Upper lobe of left lung (tissue), 6 donors: ENCODE data around the gene RHPN2. TPM values are rescaled to one million over a fixed set of nuclear protein-coding genes. Genes with fewer than 3 reads are reported as not detected.
A peak's percentile ranks its signal among the peaks of the same experiment; 100 is the strongest.

Source experiments
- ATAC-seq, 2 donors: fragments of 200-7000 bp; cut with Tn5 transposase; one replicate each; pipeline ENCODE4 v1.9.1; 2022; ENCODE audit warnings: mild to moderate bottlenecking in 2 of 2, moderate library complexity in 2 of 2; ENCODE audit not compliant: low FRiP score in 2 of 2
- DNase-seq, 2 donors: peaks; one replicate each; pipeline ENCODE4 v3.0.0-alpha.2; 2019 to 2020
- H3K27ac ChIP-seq, 4 donors: fragments of 200-600 bp; sonication (generic); one replicate each; pipeline ENCODE4 v1.5.1; 2016 to 2019
- H3K27me3 ChIP-seq, 4 donors: fragments of 200-600 bp; sonication (generic); one replicate each; pipeline ENCODE4 v1.5.1; 2017 to 2019
- H3K36me3 ChIP-seq, 4 donors: fragments of 200-600 bp; sonication (generic); one replicate each; pipeline ENCODE4 v1.5.1; 2016 to 2019
- H3K4me1 ChIP-seq, 4 donors: fragments of 200-600 bp; sonication (generic); one replicate each; pipeline ENCODE4 v1.5.1; 2018 to 2019
- H3K4me3 ChIP-seq, 4 donors: fragments of 200-600 bp; sonication (generic); one replicate each; pipeline ENCODE4 v1.5.1; 2017 to 2019; ENCODE audit warnings: mild to moderate bottlenecking in 2 of 4, moderate library complexity in 1 of 4
- H3K9me3 ChIP-seq, 4 donors: fragments of 200-600 bp; sonication (generic); one replicate each; pipeline ENCODE4 v1.5.1; 2018 to 2019
- CTCF ChIP-seq, 6 experiments: fragments of 450-650 bp in 4 of 6; fragments of 200-600 bp in 2 of 6; sonication (generic) in 2 of 6; IDR thresholded peaks; one replicate each; pipeline ENCODE4 v1.5.1; 2016 to 2019; ENCODE audit warnings: antibody characterized with exemption in 6 of 6
- EP300 ChIP-seq, 4 donors: sonication (generic); formaldehyde crosslinking; IDR thresholded peaks; one replicate each; pipeline ENCODE4 v1.5.1; 2017; ENCODE audit warnings: antibody characterized with exemption in 4 of 4, control low read depth in 2 of 4
- POLR2A ChIP-seq, 4 donors: fragments of 450-650 bp; IDR thresholded peaks; one replicate each; pipeline ENCODE4 v1.5.1; 2016 to 2017; ENCODE audit warnings: antibody characterized with exemption in 4 of 4, mild to moderate bottlenecking in 2 of 4
- POLR2AphosphoS5 ChIP-seq, 2 donors: sonication (generic); formaldehyde crosslinking; IDR thresholded peaks; one replicate each; pipeline ENCODE4 v1.5.1; 2017; ENCODE audit warnings: antibody characterized with exemption in 2 of 2
- WGBS, 2 donors: methylation state at CpG; one replicate each; pipeline ENCODE4 v1.1.5; 2017 to 2018; 5-methylcytosine and 5-hydroxymethylcytosine counted together
- total RNA-seq, 6 donors: library from RNA; depleted of rRNA in 4 of 6; stranded (reverse); fragments of >200 nt in 4 of 6; gene quantifications; one replicate each; pipeline versions ENCODE4 v1.1.0 to v1.2.1, GENCODE V29; 2016 to 2021
- donor health status: DM: no; HTN: no; CAD: no; lungs with moderate emphysema.
- donor health status: DM: no; HTN: yes; CAD: no; lungs with severe emphysema.

RHPN2 gene
- total RNA-seq, 6 donors from 2014 or later: 5.6 to 33.5 (median 13.1) TPM

DNA sequence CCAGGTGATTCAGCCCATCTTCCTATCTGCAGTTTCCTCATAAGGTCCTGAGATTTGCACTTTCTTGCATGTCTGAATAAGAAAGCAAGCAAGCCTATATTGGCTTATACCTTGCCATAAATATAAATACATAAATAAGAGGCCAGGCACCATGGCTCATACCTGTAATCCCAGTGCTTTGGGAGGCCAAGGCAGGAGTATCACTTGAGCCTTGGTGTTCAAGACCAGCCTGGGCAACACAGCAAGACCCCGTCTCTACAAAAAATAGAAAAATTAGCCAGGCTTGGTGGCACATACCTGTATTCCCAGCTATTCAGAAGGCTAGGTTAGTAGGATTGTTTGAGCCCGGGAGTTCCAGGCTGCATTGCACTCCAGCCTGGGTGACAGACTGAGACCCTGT, 10.8 kb upstream of the RHPN2 start:
- TF ChIP-seq CTCF (IDR thresholded peaks at IDR 0.05): no peak
- no peak for TF ChIP-seq POLR2A (IDR thresholded peaks at IDR 0.05)
- no peak for TF ChIP-seq POLR2AphosphoS5 (IDR thresholded peaks at IDR 0.05)
- 72 to 83% methylated on average over 2 of the region's 2 CpGs for WGBS, 2 donors
- Histone ChIP-seq H3K27ac (no peak overlapping the region), H3K27me3 (no peaks in the 10 kb centered on the region), H3K36me3 (no peaks in the 10 kb centered on the region), H3K4me1 (peaks cover 0 to 2% (median under 1%) of the 10 kb centered on the region in 4 donors), H3K9me3 (no peaks in the 10 kb centered on the region), H3K4me3 (no peak overlapping the region)
- ATAC-seq (no peak), DNase-seq (no peak)

- Histone ChIP-seq H3K9me3 (no peaks in the 10 kb centered on the region), H3K36me3 (no peaks in the 10 kb centered on the region), H3K27me3 (no peaks in the 10 kb centered on the region), H3K4me3 (no peak overlapping the region), H3K4me1 (no peaks in the 10 kb centered on the region), H3K27ac (no peak overlapping the region)
- ATAC-seq (peak in 1 of 2 donors; percentile 34), DNase-seq (no peak)
- no peak for TF ChIP-seq CTCF (IDR thresholded peaks at IDR 0.05)
- TF ChIP-seq POLR2A (IDR thresholded peaks at IDR 0.05): no peak
- no peak for TF ChIP-seq POLR2AphosphoS5 (IDR thresholded peaks at IDR 0.05)
- WGBS, 2 donors: 81 to 82% methylated on average over 7 of the region's 7 CpGs
Observed at GRCh38 chr19:33071887-33072286, 7.2 kb upstream of the RHPN2 start.

DNA sequence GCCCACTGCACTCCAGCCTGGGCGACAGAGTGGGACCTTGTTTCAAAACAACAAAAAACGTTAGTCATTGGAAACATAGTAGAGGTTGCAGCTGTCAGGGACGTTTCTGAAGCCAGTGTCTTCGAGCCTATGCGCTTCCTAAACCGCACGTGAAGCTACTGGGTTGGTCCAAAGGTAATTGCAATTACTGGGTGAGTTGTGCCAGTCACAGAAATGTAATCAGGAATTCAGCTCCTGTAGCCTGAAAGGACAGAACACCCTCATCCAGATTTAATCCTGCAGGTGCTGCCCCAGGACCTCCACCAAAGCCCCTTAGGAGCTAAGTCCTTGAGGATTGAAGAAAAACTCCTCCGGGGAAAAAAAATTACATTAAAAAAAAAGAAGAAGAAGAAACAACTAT, 2.4 kb upstream of the RHPN2 start:
- Histone ChIP-seq H3K36me3 (no peaks in the 10 kb centered on the region), H3K27ac (no peak overlapping the region), H3K4me3 (no peak overlapping the region), H3K4me1 (peaks cover 9 to 27% (median 16%) of the 10 kb centered on the region in 4 donors), H3K27me3 (peaks cover 0 to 24% (median 8%) of the 10 kb centered on the region in 4 donors), H3K9me3 (no peaks in the 10 kb centered on the region)
- TF ChIP-seq EP300 (IDR thresholded peaks at IDR 0.05): no peak
- no peak for TF ChIP-seq POLR2AphosphoS5 (IDR thresholded peaks at IDR 0.05)
- TF ChIP-seq POLR2A (IDR thresholded peaks at IDR 0.05): no peak
- DNase-seq (no peak), ATAC-seq (no peak)
- 71 to 81% methylated on average over 7 to 8 of the region's 8 CpGs for WGBS, 2 donors

GRCh38 chr19:33066543-33066942, 1.9 kb upstream of the RHPN2 start:
- Histone ChIP-seq H3K4me3 (no peak overlapping the region), H3K4me1 (peaks cover 9 to 27% (median 16%) of the 10 kb centered on the region in 4 donors), H3K27me3 (peaks cover 0 to 24% (median 8%) of the 10 kb centered on the region in 4 donors), H3K36me3 (no peaks in the 10 kb centered on the region), H3K9me3 (no peaks in the 10 kb centered on the region), H3K27ac (no peak overlapping the region)
- no peak for TF ChIP-seq CTCF (IDR thresholded peaks at IDR 0.05)
- no peak for TF ChIP-seq EP300 (IDR thresholded peaks at IDR 0.05)
- no peak for TF ChIP-seq POLR2A (IDR thresholded peaks at IDR 0.05)
- no peak for TF ChIP-seq POLR2AphosphoS5 (IDR thresholded peaks at IDR 0.05)
- 84 to 89% methylated on average over 17 to 18 of the region's 18 CpGs for WGBS, 2 donors
- no peak for ATAC-seq
- peak in 1 of 2 donors; percentile 65 for DNase-seq

DNA sequence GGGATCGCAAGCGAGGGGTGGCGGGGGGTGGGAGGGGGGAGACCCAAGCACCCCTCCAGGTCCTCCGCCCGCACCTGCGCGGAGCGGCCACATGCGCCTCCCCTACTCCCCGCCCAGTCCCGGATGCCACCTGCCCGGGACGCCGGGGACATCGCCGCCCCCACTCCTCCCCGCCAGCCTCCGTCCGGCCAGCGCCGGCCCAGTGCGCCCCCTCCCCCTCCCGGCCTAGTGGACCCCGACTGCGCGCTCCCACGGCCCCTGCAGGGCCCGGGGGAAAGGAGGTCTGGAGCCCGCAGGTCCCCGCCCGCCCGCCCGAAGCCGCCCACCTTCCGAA, 263 bp downstream of the RHPN2 start:
- Histone ChIP-seq H3K9me3 (no peaks in the 10 kb centered on the region), H3K27ac (peak overlapping the region in 3 of 4 donors; percentile 43 to 69 (median 55)), H3K27me3 (peaks cover 0 to 24% (median 8%) of the 10 kb centered on the region in 4 donors), H3K4me3 (peak overlapping the region; percentile 56 to 83 (median 80)), H3K36me3 (no peaks in the 10 kb centered on the region), H3K4me1 (peaks cover 9 to 27% (median 16%) of the 10 kb centered on the region in 4 donors)
- 0% methylated on average over 8 of the region's 35 CpGs; no CpG with 5 or more reads in 1 of the 2 donors for WGBS, 2 donors
- DNase-seq (peak; percentile 54 to 90), ATAC-seq (peak; percentile 62 to 71)
- no peak for TF ChIP-seq CTCF (IDR thresholded peaks at IDR 0.05)
- TF ChIP-seq POLR2AphosphoS5 (IDR thresholded peaks at IDR 0.05): no peak
- TF ChIP-seq EP300 (IDR thresholded peaks at IDR 0.05): no peak
- TF ChIP-seq POLR2A (IDR thresholded peaks at IDR 0.05): no peak
